ENCODE measurements around the gene PLEK.
"Not testable (repeated sequence)": the region's sequence is repeated elsewhere in the genome, so short reads cannot be mapped to it uniquely, and the experiment has no call there.

PLEK gene

GRCh38 chr2:68365087-68365486 lies at the start of gene PLEK:
TSS of gene PLEK (plus strand) at chr2:68365282. CDS start at chr2:68365352, 70 bp downstream.
- DNase-seq, result no peak

- DNase-seq, result no peak
Observed at GRCh38 chr2:68316111-68316510, 49.0 kb upstream of the PLEK start.

GRCh38 chr2:68317971-68318913 lies 46.8 kb upstream of the PLEK start:
- DNase-seq, result no peak

GRCh38 chr2:68318914-68319397 lies 46.1 kb upstream of the PLEK start:
- no peak for DNase-seq

GRCh38 chr2:68319398-68320117 lies 45.5 kb upstream of the PLEK start, which contains the start of gene CNRIP1:
TSS of gene CNRIP1 (minus strand) at chr2:68319949. CDS start at chr2:68319400, 549 bp downstream.
- DNase-seq, result peak; percentile 53

- peak; percentile 29 for DNase-seq
Observed at GRCh38 chr2:68320118-68320641, 44.9 kb upstream of the PLEK start.

GRCh38 chr2:68325056-68325455 lies 40.0 kb upstream of the PLEK start:
- DNase-seq, result no peak

GRCh38 chr2:68328901-68329300 lies 36.2 kb upstream of the PLEK start:
- no peak for DNase-seq

- no peak for DNase-seq
Observed at GRCh38 chr2:68330691-68331090, 34.4 kb upstream of the PLEK start.

- DNase-seq, result no peak
Observed at GRCh38 chr2:68333009-68333408, 32.1 kb upstream of the PLEK start.

GRCh38 chr2:68333931-68334330 lies 31.2 kb upstream of the PLEK start:
- no peak for DNase-seq

- no peak for DNase-seq
Observed at GRCh38 chr2:68336192-68336591, 28.9 kb upstream of the PLEK start.

- DNase-seq, result no peak
Observed at GRCh38 chr2:68340226-68341061, 24.6 kb upstream of the PLEK start.

- DNase-seq, result no peak
Observed at GRCh38 chr2:68341062-68341329, 24.1 kb upstream of the PLEK start.

GRCh38 chr2:68341583-68341982 lies 23.5 kb upstream of the PLEK start:
- no peak for DNase-seq

GRCh38 chr2:68342470-68342869 lies 22.6 kb upstream of the PLEK start:
- no peak for DNase-seq

- DNase-seq, result no peak
Observed at GRCh38 chr2:68344031-68344430, 21.1 kb upstream of the PLEK start.

- DNase-seq, result no peak
Observed at GRCh38 chr2:68345129-68345875, 19.8 kb upstream of the PLEK start.

GRCh38 chr2:68349091-68349490 lies 16.0 kb upstream of the PLEK start:
- DNase-seq, result not testable (repeated sequence)

- DNase-seq, result no peak
Observed at GRCh38 chr2:68351997-68352396, 13.1 kb upstream of the PLEK start.

GRCh38 chr2:68352651-68353391 lies 12.3 kb upstream of the PLEK start:
- no peak for DNase-seq

Measured in NCI-H774 (cell line).